ENCODE data around the gene RBFOX2. TPM values are rescaled to one million over a fixed set of nuclear protein-coding genes. Genes with fewer than 3 reads are reported as not detected.
A peak's percentile ranks its signal among the peaks of the same experiment; 100 is the strongest.

Gene RBFOX2
- total and polyA plus RNA-seq, 3 experiments from 2014 or later, result 0.86 to 7.1 (median 6.1) TPM

GRCh38 chr22:35981900-35982299 is 46.7 kb downstream of the RBFOX2 start:
- ChIA-PET CTCF (no interaction called here), POLR2A (no interaction called here)
- no peaks in the 10 kb centered on the region for H3K4me1 ChIP-seq (ENCODE audit: insufficient read depth, low read length)
- no peaks in the 10 kb centered on the region for H3K9me3 ChIP-seq (ENCODE audit: low read length)
- Mint-ChIP-seq H3K4me1 (no peaks in the 10 kb centered on the region), H3K27ac (no peak overlapping the region), H3K36me3 (no peaks in the 10 kb centered on the region), H3K27me3 (peaks cover 16 to 76% of the 10 kb centered on the region in 2 donors), H3K4me3 (no peak overlapping the region), H3K9me3 (no peaks in the 10 kb centered on the region)
- H3K36me3 ChIP-seq (ENCODE audit: insufficient read depth, low read length), result no peaks in the 10 kb centered on the region
- no peaks in the 10 kb centered on the region for H3K27me3 ChIP-seq (ENCODE audit: insufficient read depth, low read length, poor library complexity, severe bottlenecking)
- no peak overlapping the region for H3K4me3 ChIP-seq (ENCODE audit: low read length)
- DNase-seq, result no peak
- H3K27ac ChIP-seq (ENCODE audit: low read depth, low read length), result no peak overlapping the region

- CTCF ChIA-PET, result no interaction called here
These were observed 49.7 kb downstream of the RBFOX2 start for GRCh38 chr22:35978889-35979288.

GRCh38 chr22:35978201-35978600 is 50.4 kb downstream of the RBFOX2 start:
- Mint-ChIP-seq H3K4me1 (no peaks in the 10 kb centered on the region), H3K36me3 (no peaks in the 10 kb centered on the region), H3K4me3 (no peak overlapping the region), H3K9me3 (no peaks in the 10 kb centered on the region), H3K27ac (no peak overlapping the region), H3K27me3 (peaks cover 9 to 58% of the 10 kb centered on the region in 2 donors)
- no peak overlapping the region for H3K4me3 ChIP-seq (ENCODE audit: low read length)
- no peaks in the 10 kb centered on the region for H3K36me3 ChIP-seq (ENCODE audit: insufficient read depth, low read length)
- no peaks in the 10 kb centered on the region for H3K4me1 ChIP-seq (ENCODE audit: insufficient read depth, low read length)
- H3K27ac ChIP-seq (ENCODE audit: low read depth, low read length), result no peak overlapping the region
- H3K27me3 ChIP-seq (ENCODE audit: insufficient read depth, low read length, poor library complexity, severe bottlenecking), result no peaks in the 10 kb centered on the region
- DNase-seq, result no peak
- no peaks in the 10 kb centered on the region for H3K9me3 ChIP-seq (ENCODE audit: low read length)
- CTCF ChIA-PET, result no interaction called here
- POLR2A ChIA-PET, result no interaction called here

More at GRCh38 chr22:35978889-35979288, 49.7 kb downstream of the RBFOX2 start:
- Histone ChIP-seq H3K4me1 (ENCODE audit: insufficient read depth, low read length) (no peaks in the 10 kb centered on the region), H3K9me3 (ENCODE audit: low read length) (no peaks in the 10 kb centered on the region), H3K36me3 (ENCODE audit: insufficient read depth, low read length) (no peaks in the 10 kb centered on the region), H3K4me3 (ENCODE audit: low read length) (no peak overlapping the region), H3K27me3 (ENCODE audit: insufficient read depth, low read length, poor library complexity, severe bottlenecking) (no peaks in the 10 kb centered on the region), H3K27ac (ENCODE audit: low read depth, low read length) (no peak overlapping the region)
- H3K4me1 Mint-ChIP-seq, result no peaks in the 10 kb centered on the region
- no peaks in the 10 kb centered on the region for H3K36me3 Mint-ChIP-seq
- peaks cover 14 to 64% of the 10 kb centered on the region in 2 donors for H3K27me3 Mint-ChIP-seq
- no peak overlapping the region for H3K4me3 Mint-ChIP-seq
- POLR2A ChIA-PET, result no interaction called here
- no peak overlapping the region for H3K27ac Mint-ChIP-seq
- no peak for DNase-seq
- H3K9me3 Mint-ChIP-seq, result no peaks in the 10 kb centered on the region

GRCh38 chr22:35977136-35977535 is 51.5 kb downstream of the RBFOX2 start:
- Histone ChIP-seq H3K27me3 (ENCODE audit: insufficient read depth, low read length, poor library complexity, severe bottlenecking) (no peaks in the 10 kb centered on the region), H3K4me1 (ENCODE audit: insufficient read depth, low read length) (no peaks in the 10 kb centered on the region), H3K4me3 (ENCODE audit: low read length) (no peak overlapping the region), H3K9me3 (ENCODE audit: low read length) (no peaks in the 10 kb centered on the region), H3K36me3 (ENCODE audit: insufficient read depth, low read length) (no peaks in the 10 kb centered on the region), H3K27ac (ENCODE audit: low read depth, low read length) (no peak overlapping the region)
- no peaks in the 10 kb centered on the region for H3K9me3 Mint-ChIP-seq
- no peaks in the 10 kb centered on the region for H3K4me1 Mint-ChIP-seq
- no peak overlapping the region for H3K4me3 Mint-ChIP-seq
- no peaks in the 10 kb centered on the region for H3K36me3 Mint-ChIP-seq
- no peak overlapping the region for H3K27ac Mint-ChIP-seq
- ChIA-PET POLR2A (no interaction called here), CTCF (no interaction called here)
- peaks cover 4 to 48% of the 10 kb centered on the region in 2 donors for H3K27me3 Mint-ChIP-seq
- no peak for DNase-seq

- H3K27me3 Mint-ChIP-seq, result peaks cover 10 to 33% of the 10 kb centered on the region in 2 donors
- no peaks in the 10 kb centered on the region for H3K9me3 ChIP-seq (ENCODE audit: low read length)
- H3K36me3 Mint-ChIP-seq, result peaks cover 0 to 3% (median 0%) of the 10 kb centered on the region in 3 donors
- no peak overlapping the region for H3K27ac Mint-ChIP-seq
- no peaks in the 10 kb centered on the region for H3K4me1 Mint-ChIP-seq
- ChIA-PET POLR2A (no interaction called here), CTCF (no interaction called here)
- no peak overlapping the region for H3K4me3 ChIP-seq (ENCODE audit: low read length)
- H3K9me3 Mint-ChIP-seq, result no peaks in the 10 kb centered on the region
- H3K27me3 ChIP-seq (ENCODE audit: insufficient read depth, low read length, poor library complexity, severe bottlenecking), result no peaks in the 10 kb centered on the region
- no peaks in the 10 kb centered on the region for H3K36me3 ChIP-seq (ENCODE audit: insufficient read depth, low read length)
- no peak overlapping the region for H3K27ac ChIP-seq (ENCODE audit: low read depth, low read length)
- no peak for DNase-seq
- H3K4me1 ChIP-seq (ENCODE audit: insufficient read depth, low read length), result no peaks in the 10 kb centered on the region
- H3K4me3 Mint-ChIP-seq, result no peak overlapping the region
These were observed 55.2 kb downstream of the RBFOX2 start for GRCh38 chr22:35973388-35973787.

- no peak overlapping the region for H3K4me3 ChIP-seq (ENCODE audit: low read length)
- peaks cover 14 to 34% of the 10 kb centered on the region in 2 donors for H3K27me3 Mint-ChIP-seq
- no peaks in the 10 kb centered on the region for H3K9me3 Mint-ChIP-seq
- no peaks in the 10 kb centered on the region for H3K4me1 ChIP-seq (ENCODE audit: insufficient read depth, low read length)
- no peaks in the 10 kb centered on the region for H3K27me3 ChIP-seq (ENCODE audit: insufficient read depth, low read length, poor library complexity, severe bottlenecking)
- no peaks in the 10 kb centered on the region for H3K9me3 ChIP-seq (ENCODE audit: low read length)
- H3K4me1 Mint-ChIP-seq, result no peaks in the 10 kb centered on the region
- H3K27ac Mint-ChIP-seq, result no peak overlapping the region
- H3K36me3 ChIP-seq (ENCODE audit: insufficient read depth, low read length), result no peaks in the 10 kb centered on the region
- CTCF ChIA-PET, result no interaction called here
- no peak overlapping the region for H3K4me3 Mint-ChIP-seq
- no peak overlapping the region for H3K27ac ChIP-seq (ENCODE audit: low read depth, low read length)
- POLR2A ChIA-PET, result no interaction called here
- H3K36me3 Mint-ChIP-seq, result peaks cover 0 to 3% (median 0%) of the 10 kb centered on the region in 3 donors
- no peak for DNase-seq
These were observed 56.1 kb downstream of the RBFOX2 start for GRCh38 chr22:35972559-35972958.

- no peak for DNase-seq
- peaks cover 16 to 39% of the 10 kb centered on the region in 2 donors for H3K27me3 Mint-ChIP-seq
- peaks cover 0 to 3% (median 0%) of the 10 kb centered on the region in 3 donors for H3K36me3 Mint-ChIP-seq
- ChIA-PET CTCF (no interaction called here), POLR2A (no interaction called here)
- peak overlapping the region in 1 of 8 donors; percentile 0 for H3K27ac Mint-ChIP-seq
- no peak overlapping the region for H3K27ac ChIP-seq (ENCODE audit: low read depth, low read length)
- H3K4me3 ChIP-seq (ENCODE audit: low read length), result no peak overlapping the region
- no peaks in the 10 kb centered on the region for H3K4me1 Mint-ChIP-seq
- no peaks in the 10 kb centered on the region for H3K9me3 ChIP-seq (ENCODE audit: low read length)
- H3K27me3 ChIP-seq (ENCODE audit: insufficient read depth, low read length, poor library complexity, severe bottlenecking), result no peaks in the 10 kb centered on the region
- no peaks in the 10 kb centered on the region for H3K36me3 ChIP-seq (ENCODE audit: insufficient read depth, low read length)
- H3K4me1 ChIP-seq (ENCODE audit: insufficient read depth, low read length), result no peaks in the 10 kb centered on the region
- no peaks in the 10 kb centered on the region for H3K9me3 Mint-ChIP-seq
- H3K4me3 Mint-ChIP-seq, result no peak overlapping the region
These were observed 57.0 kb downstream of the RBFOX2 start for GRCh38 chr22:35971456-35972119.

GRCh38 chr22:35970616-35971455 is 57.8 kb downstream of the RBFOX2 start:
- Mint-ChIP-seq H3K36me3 (peaks cover 0 to 3% (median 0%) of the 10 kb centered on the region in 3 donors), H3K4me1 (no peaks in the 10 kb centered on the region), H3K9me3 (no peaks in the 10 kb centered on the region), H3K27ac (no peak overlapping the region), H3K27me3 (peaks cover 16 to 39% of the 10 kb centered on the region in 2 donors), H3K4me3 (no peak overlapping the region)
- no peaks in the 10 kb centered on the region for H3K4me1 ChIP-seq (ENCODE audit: insufficient read depth, low read length)
- ChIA-PET POLR2A (no interaction called here), CTCF (no interaction called here)
- H3K4me3 ChIP-seq (ENCODE audit: low read length), result no peak overlapping the region
- no peak for DNase-seq
- no peaks in the 10 kb centered on the region for H3K36me3 ChIP-seq (ENCODE audit: insufficient read depth, low read length)
- no peak overlapping the region for H3K27ac ChIP-seq (ENCODE audit: low read depth, low read length)
- H3K27me3 ChIP-seq (ENCODE audit: insufficient read depth, low read length, poor library complexity, severe bottlenecking), result no peaks in the 10 kb centered on the region
- no peaks in the 10 kb centered on the region for H3K9me3 ChIP-seq (ENCODE audit: low read length)
